Stomach smooth muscle (tissue), 2 donors: Measurements from ENCODE around the gene CARD19.

Source experiments
- H3K27ac ChIP-seq: one replicate; pipeline ENCODE4 v1.7.0; 2013; ENCODE audit warnings: mild to moderate bottlenecking, low read length, inconsistent platforms
- H3K27me3 ChIP-seq, 2 donors: one replicate each; pipeline ENCODE4 v1.7.0; 2013; ENCODE audit warnings: low read length in 2 of 2; ENCODE audit not compliant: insufficient read depth in 2 of 2, control insufficient read depth in 1 of 2
- H3K36me3 ChIP-seq, 2 donors: one replicate each; pipeline ENCODE4 v1.7.0; 2013; ENCODE audit warnings: low read length in 2 of 2; ENCODE audit not compliant: control insufficient read depth in 2 of 2, insufficient read depth in 2 of 2
- H3K4me1 ChIP-seq: one replicate; pipeline ENCODE4 v1.7.0; 2013; ENCODE audit warnings: low read length; ENCODE audit not compliant: control insufficient read depth, insufficient read depth
- H3K4me3 ChIP-seq, 2 donors: one replicate each; pipeline ENCODE4 v1.7.0; 2013; ENCODE audit warnings: low read length in 2 of 2
- H3K9ac ChIP-seq, 2 donors: one replicate each; pipeline ENCODE4 v1.7.0; 2013; ENCODE audit warnings: low read length in 2 of 2, mild to moderate bottlenecking in 1 of 2
- H3K9me3 ChIP-seq, 2 donors: one replicate each; pipeline ENCODE4 v1.7.0; 2013; ENCODE audit warnings: low read length in 2 of 2; ENCODE audit not compliant: control insufficient read depth in 2 of 2
- donor health status: healthy.
- donor health status: Pancreatic carcinoma.

CARD19 gene

DNA sequence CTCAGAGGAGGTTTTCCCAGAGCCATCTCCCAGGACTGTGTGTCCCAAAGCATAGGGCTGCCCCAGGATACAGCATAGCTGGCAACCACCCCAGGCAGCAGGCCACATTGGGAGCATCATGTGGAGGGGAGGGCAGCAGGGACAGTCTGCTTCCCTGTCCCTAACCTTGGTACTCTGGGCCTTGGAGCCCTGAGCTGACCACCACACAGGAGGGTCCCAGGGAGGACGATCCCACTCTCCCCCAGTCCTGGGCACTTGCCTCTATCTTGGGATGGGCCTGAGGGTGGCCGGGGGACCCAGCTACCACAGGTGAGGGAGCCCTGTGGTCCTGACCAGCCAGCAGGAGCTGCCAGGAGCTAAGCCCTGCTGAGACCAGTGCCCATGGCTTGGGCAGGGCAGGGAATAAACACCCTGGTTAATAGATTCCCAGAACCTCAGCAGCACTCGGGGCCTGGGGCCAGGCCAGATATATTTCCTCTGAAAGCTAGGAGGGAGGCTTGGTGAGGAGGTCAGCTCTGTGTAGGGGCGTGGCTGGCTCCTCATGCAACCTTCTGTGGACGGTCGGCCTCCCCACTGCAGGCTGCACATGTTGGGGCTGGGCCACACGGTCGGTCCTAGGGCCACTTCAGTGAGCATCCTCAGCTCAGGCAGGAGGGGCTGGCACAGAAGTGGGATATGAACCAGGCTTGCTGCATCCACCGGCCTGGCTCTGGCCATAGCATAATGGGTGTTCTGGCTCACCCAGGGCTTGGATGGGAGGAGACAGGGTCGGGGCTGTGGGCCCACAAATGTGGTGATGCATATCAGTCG lies 33.9 kb downstream of the CARD19 start:
- H3K9ac ChIP-seq: peak overlapping the region in 1 of 2 donors; percentile 39

DNA sequence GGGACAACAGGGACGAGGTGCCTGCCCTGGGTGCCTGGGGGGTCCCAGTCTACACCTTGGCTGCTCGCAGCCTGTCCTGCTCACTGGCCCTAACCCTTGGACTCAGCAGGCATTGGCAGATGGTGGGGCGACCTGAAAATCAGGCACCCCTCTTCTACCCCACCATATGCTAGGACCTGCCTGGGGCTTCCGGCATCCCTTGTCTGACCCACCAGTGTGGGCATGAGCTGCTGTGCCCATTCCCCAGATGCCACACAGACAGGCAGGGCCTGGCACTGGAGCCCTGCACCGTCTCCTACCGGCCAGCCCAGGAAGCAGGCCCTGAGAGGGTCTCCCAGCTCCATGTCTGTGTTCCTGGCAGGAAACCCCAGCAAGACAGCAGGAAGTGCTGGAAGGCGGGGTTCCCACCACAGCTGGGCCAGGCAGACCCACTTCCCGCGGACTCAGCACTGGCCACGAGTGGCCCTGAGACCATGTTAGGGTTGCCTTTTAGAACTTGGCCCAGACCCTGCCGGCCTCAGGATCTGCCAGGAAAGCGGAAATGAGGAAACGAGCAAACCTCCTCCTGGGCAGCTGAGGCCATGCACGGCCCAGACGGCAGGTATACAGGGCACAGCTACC lies 35.0 kb downstream of the CARD19 start:
- no peaks in the 10 kb centered on the region for H3K9me3 ChIP-seq
- H3K27ac ChIP-seq: peak overlapping the region; percentile 98
- H3K4me3 ChIP-seq: peak overlapping the region in 1 of 2 donors; percentile 86
- H3K36me3 ChIP-seq: peaks cover 4% of the 10 kb centered on the region in 2 donors
- peaks cover 90% of the 10 kb centered on the region for H3K4me1 ChIP-seq
- no peaks in the 10 kb centered on the region for H3K27me3 ChIP-seq
- H3K9ac ChIP-seq: peak overlapping the region; percentile 58 to 78

More for the DNA sequence above, 33.9 kb downstream of the CARD19 start:
- H3K4me1 ChIP-seq: peaks cover 88% of the 10 kb centered on the region
- H3K4me3 ChIP-seq: peak overlapping the region in 1 of 2 donors; percentile 35
- H3K36me3 ChIP-seq: peaks cover 9 to 12% of the 10 kb centered on the region in 2 donors
- no peaks in the 10 kb centered on the region for H3K27me3 ChIP-seq
- no peaks in the 10 kb centered on the region for H3K9me3 ChIP-seq
- H3K27ac ChIP-seq: peak overlapping the region; percentile 98

DNA sequence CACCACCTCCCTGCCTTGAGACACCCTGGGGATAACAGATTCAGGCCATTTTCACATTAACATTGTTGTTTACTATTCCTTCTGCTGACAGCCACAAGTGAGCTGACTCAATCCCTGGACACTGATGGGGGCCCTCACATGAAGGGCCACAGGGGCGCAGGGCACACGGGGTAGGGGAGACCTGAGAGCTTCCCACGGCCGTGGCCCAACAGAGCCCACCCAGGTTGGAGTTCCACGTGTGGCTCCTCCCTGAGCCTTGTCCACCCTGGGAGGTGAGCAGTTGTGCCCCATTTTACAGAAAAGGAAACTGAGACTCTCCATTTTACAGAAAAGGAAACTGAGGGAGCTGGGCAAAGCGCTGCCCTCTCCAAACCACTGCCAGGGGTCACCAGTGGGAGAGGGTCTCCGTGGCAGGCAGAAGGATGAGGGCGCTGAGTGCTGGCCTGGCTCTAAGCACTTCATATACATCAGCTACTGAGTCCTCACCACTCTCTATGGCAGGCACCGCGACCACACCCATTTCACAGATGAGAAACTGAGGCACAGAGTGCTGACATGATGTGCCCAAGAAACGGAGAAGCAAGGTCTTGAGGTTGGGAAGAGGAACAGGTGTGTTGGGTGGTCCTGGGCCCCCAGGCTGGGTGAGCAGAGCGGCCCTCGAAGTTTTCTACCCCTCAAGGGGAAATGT lies 35.7 kb downstream of the CARD19 start:
- peak overlapping the region; percentile 98 for H3K27ac ChIP-seq
- H3K9me3 ChIP-seq: no peaks in the 10 kb centered on the region
- no peaks in the 10 kb centered on the region for H3K27me3 ChIP-seq
- peak overlapping the region; percentile 58 to 78 for H3K9ac ChIP-seq
- H3K4me1 ChIP-seq: peaks cover 85% of the 10 kb centered on the region
- H3K36me3 ChIP-seq: peaks cover 0 to 4% of the 10 kb centered on the region in 2 donors
- H3K4me3 ChIP-seq: peak overlapping the region; percentile 57 to 86

- Histone ChIP-seq H3K36me3 (peaks cover 0 to 4% of the 10 kb centered on the region in 2 donors), H3K4me1 (peaks cover 78% of the 10 kb centered on the region), H3K27me3 (no peaks in the 10 kb centered on the region), H3K27ac (peak overlapping the region; percentile 98), H3K4me3 (peak overlapping the region; percentile 57 to 86), H3K9ac (peak overlapping the region; percentile 78 to 91), H3K9me3 (no peaks in the 10 kb centered on the region)
Observed at GRCh38 chr9:93132287-93132927, 36.4 kb downstream of the CARD19 start.

DNA sequence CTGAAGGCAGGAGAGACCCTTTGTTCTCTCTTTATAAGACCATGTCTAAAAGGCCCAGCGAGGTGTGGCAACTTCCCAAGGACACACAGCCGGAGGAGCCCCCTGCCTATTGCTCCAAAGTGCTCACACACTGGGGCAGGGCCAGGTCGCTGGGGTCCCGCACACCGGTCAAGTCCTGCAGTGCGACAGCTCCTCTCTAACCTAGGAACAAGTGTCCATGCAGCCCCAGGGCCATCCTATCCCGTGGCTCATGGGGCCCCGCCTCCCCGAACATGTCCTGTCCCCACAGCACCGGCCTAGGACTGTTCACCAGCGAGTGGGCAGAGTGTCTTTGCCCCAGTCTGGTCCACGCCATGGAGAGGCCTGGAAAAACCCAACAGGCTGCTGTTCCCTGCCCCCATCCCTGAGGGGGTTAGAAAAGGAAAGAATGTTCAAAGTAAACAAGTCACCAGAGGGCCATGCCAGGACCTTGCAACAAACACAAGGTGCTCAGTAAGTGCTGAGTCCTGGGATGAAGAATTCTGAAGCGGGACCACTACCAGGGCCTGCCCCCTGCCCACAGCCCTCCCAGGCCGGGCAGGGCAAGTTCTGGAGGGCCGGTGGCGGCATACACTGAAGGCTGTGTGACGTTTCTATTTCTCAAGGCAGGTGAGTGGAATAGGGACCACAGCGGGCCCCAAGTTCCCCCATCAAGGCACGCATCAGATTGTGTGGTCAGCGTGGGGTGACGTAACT lies 37.1 kb downstream of the CARD19 start:
- no peaks in the 10 kb centered on the region for H3K9me3 ChIP-seq
- peaks cover 0 to 1% of the 10 kb centered on the region in 2 donors for H3K36me3 ChIP-seq
- H3K27ac ChIP-seq: peak overlapping the region; percentile 98
- H3K27me3 ChIP-seq: no peaks in the 10 kb centered on the region
- H3K4me3 ChIP-seq: peak overlapping the region; percentile 57 to 86
- peak overlapping the region; percentile 78 to 91 for H3K9ac ChIP-seq
- H3K4me1 ChIP-seq: peaks cover 74% of the 10 kb centered on the region

GRCh38 chr9:93133681-93134014 lies 37.6 kb downstream of the CARD19 start:
- H3K27ac ChIP-seq: peak overlapping the region; percentile 98
- H3K4me3 ChIP-seq: peak overlapping the region; percentile 57 to 86
- no peaks in the 10 kb centered on the region for H3K9me3 ChIP-seq
- no peaks in the 10 kb centered on the region for H3K27me3 ChIP-seq
- H3K36me3 ChIP-seq: no peaks in the 10 kb centered on the region
- peak overlapping the region; percentile 78 to 91 for H3K9ac ChIP-seq
- peaks cover 69% of the 10 kb centered on the region for H3K4me1 ChIP-seq

DNA sequence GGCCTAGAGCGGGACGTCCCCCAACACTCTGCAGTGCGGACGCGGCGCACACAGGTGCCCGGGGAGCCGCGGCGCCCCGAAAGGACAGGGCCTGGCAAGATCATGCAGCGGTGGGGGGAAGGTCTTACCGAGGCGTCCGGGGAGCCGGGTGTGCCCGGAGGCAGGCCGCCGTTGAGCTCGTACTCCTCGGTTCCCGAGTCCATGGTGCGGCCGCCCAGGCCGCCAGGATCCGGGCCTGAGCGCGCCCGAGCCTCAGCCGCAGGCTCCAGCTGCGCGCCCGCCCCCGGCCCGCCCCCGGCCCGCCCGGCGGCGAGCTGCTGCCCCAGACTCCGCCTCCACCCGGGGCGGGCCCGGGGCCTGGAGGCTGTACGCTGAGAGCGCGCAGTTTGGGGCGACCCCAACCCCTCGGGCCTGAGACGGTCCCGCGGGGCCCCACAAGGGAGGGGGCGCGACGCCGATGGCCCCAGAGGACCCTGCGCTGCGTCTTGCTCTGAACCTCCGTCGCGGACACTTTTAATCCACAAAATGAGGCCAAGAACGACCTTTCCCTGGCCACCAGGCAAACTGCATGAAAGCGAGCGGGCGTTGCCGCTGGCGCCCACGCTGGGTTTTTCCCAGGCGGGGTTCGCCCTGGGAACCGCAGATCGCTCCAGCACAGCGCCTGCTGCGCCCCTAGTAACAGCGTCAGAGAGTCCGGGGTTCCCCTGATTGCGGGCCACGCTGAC lies 38.2 kb downstream of the CARD19 start, which contains the start of gene NINJ1:
Gene NINJ1 (minus strand): TSS at position 237 of the 725 bp plus-strand sequence. CDS start 34 bp downstream, at position 203.
- Histone ChIP-seq H3K36me3 (no peaks in the 10 kb centered on the region), H3K4me1 (peaks cover 64% of the 10 kb centered on the region), H3K9ac (peak within 1 kb of the TSS; percentile 78 to 91), H3K27ac (peak within 1 kb of the TSS; percentile 98), H3K27me3 (no peaks in the 10 kb centered on the region), H3K9me3 (no peaks in the 10 kb centered on the region), H3K4me3 (peak within 1 kb of the TSS; percentile 83 to 86)

DNA sequence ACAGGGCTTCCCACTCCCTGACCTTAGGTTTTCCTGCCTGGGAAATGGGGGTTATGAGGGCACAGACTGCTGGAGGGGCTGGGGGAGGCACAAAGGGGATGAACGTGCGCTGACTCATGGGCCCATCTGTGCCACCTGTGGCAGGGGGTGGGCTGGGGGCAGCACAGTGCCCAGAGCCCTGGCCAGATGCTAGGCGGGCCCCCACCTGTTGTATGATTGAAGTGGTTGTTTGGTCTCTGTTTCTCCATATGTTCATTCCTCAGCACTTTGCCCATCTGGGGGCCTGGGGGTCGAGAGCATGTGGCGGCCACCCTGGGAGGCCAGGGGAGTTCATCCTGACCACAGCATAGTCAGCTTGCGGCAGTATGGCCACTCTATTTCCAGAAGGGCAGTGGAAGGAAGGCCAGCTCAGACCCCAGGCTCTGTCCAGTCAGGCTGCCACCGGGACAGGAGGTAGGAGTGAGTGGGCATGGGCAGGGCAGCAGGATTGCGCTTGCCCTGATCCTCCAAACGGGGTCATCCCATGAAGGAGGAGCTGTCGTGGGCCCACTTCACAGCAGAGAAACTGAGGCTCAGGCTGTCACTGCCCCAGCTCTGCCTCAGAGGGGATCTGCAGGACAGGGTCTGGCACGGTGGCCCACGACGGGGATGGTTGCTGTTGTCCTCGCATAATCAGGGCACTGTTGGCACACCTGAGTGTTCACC lies 38.9 kb downstream of the CARD19 start:
- peak overlapping the region; percentile 83 to 86 for H3K4me3 ChIP-seq
- H3K4me1 ChIP-seq: peaks cover 56% of the 10 kb centered on the region
- no peaks in the 10 kb centered on the region for H3K36me3 ChIP-seq
- peak overlapping the region; percentile 98 for H3K27ac ChIP-seq
- no peaks in the 10 kb centered on the region for H3K27me3 ChIP-seq
- peak overlapping the region; percentile 78 to 89 for H3K9ac ChIP-seq
- no peaks in the 10 kb centered on the region for H3K9me3 ChIP-seq

DNA sequence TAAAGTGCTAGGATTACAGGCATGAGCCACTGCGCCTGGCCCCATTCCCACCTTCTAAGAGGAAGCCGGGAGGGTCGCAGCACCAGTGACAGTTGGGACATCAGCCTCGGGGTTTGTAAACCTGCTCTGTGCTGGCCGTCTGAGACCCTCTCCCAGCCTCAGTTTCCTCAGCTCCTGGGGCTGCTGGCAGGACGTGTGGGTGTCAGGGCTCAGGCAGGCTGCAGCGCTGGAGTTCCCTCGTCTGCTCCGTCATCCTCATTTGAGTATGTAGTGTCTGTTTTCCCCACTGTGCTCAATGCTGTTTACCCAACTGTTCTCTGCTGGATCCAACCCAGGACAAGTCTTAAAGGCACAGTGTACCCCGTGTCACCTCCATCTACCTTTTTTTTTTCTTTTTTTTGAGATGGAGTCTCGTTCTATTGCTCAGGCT lies 40.0 kb downstream of the CARD19 start:
- H3K27me3 ChIP-seq: no peaks in the 10 kb centered on the region
- H3K4me3 ChIP-seq: peak overlapping the region in 1 of 2 donors; percentile 47
- no peaks in the 10 kb centered on the region for H3K9me3 ChIP-seq
- H3K9ac ChIP-seq: no peak overlapping the region
- H3K27ac ChIP-seq: no peak overlapping the region
- peaks cover 45% of the 10 kb centered on the region for H3K4me1 ChIP-seq
- no peaks in the 10 kb centered on the region for H3K36me3 ChIP-seq
